ENCODE data around the gene RIMBP2.
"Not testable (repeated sequence)": the region's sequence is repeated elsewhere in the genome, so short reads cannot be mapped to it uniquely, and the experiment has no call there.

RIMBP2 gene

DNA sequence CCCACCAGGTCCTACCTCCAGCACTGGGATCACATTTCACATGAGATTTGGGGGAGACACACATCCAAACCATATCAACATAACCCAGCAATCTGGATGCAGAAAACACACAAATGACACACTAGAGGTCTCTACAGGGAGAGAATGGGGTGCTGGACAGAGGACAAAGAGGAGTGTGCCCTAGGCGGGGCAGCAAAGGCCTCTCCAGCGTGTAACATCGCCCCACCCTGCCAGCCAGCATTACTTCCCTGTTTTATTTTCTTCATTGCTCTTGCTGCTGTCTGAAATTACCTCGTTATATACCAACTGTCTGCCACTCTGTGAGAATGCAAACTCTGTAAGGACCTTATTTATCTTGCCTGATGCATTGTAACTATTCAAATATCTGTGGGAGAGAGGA lies 61.1 kb downstream of the RIMBP2 start:
- no peak for DNase-seq

- no peak for DNase-seq
Measured at GRCh38 chr12:130651188-130651959, 64.7 kb downstream of the RIMBP2 start.

DNA sequence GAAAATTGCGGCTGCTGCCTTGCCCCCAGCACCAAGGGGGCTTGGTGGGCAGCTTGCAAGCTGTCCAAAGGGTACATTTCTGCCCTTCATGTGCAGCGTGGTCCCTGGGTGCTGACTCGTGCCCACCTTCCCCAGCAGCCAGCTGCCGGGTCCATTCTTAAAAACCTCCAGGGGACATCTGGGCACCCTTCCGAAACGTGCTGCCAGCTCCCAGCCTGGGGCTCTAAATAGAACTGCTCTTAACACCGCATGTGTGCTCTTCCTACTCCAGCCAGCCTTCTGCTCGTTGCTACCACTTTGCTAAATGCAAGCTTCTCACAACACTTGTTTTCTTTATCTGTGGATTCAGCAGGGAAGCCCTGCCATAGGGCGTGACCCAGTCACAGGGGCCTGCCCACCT lies 66.0 kb downstream of the RIMBP2 start:
- no peak for DNase-seq

GRCh38 chr12:130649101-130650045 lies 66.7 kb downstream of the RIMBP2 start:
- no peak for DNase-seq

DNA sequence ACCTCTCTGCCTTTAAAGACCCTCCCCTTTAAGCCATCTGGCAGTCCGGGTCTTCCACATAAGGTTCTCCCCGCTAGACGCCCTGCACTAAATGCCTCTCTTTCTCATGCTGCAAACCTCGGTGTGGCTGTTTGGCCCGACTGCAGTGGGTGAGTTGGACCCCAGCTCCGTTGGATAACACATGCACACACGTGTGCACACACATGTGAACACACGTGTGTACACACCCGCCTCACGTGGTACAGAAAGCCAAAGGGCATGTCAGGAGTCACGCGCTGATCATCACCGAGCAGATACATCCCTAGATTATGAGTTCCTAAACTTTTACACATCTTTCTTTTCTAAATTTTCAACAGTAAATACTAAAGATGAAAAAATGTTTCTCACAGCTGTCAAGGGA lies 68.3 kb downstream of the RIMBP2 start:
- no peak for DNase-seq

DNA sequence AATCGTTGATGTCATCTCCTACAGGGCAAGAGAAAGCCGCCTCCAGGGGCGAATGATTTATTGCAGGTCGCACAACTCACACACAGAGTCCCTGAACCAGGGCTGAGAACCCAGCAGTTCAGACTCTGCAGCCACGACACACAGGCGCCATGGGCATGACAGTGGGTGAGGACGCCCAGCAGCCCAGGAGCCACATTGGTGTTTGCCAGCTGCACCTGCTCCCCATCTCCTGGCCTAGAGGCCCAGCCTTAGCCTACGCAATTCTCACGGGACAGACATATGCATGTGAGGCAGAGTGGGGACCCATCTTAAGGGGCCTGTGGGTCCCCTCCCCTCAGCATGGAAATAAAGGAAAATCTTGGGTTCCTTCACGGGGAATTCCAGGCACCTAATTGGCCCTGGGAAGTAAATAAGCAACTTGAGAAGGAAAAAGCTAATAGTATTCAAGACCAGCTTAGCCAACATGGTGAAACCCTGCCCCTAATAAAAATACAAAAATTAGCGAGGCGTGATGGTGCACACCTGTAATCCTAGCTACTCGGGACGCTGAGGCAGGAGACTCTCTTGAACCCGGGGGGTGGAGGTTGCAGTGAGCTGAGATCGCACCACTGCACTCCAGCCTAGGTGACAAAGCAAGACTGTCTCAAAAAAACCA lies 69.3 kb downstream of the RIMBP2 start:
- no peak for DNase-seq

DNA sequence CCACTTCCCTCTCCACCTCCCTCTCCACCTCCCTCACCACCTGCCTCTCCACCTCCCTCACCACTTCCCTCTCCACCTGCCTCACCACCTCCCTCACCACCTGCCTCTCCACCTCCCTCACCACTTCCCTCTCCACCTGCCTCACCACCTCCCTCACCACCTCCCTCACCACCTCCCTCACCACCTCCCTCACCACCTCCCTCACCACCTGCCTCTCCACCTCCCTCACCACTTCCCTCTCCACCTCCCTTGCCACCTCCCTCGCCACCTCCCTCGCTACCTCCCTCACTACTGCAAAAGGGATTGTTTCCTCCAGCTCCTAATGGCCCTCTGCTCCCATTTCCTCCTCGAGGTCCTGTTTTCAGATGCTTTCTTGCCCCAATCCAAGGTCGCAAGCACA lies 69.9 kb downstream of the RIMBP2 start:
- not testable (repeated sequence) for DNase-seq

DNA sequence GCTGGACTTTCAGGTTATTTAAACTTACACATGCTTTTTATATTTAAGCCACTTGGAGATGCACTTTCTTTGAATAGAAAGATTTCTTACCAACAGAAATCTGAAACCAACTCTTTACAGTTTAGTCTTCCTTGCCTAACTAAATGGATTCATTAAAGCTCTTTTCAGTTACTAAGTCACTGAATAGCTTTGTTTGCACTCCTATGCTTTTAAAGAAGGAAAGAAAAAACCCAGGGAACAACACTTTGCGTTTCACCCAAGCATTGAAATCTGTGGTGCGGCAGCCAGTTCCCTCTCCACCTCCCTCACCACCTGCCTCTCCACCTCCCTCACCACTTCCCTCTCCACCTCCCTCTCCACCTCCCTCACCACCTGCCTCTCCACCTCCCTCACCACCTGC lies 70.3 kb downstream of the RIMBP2 start:
- DNase-seq: no peak

GRCh38 chr12:130644566-130644965 lies 71.5 kb downstream of the RIMBP2 start:
- DNase-seq: no peak

DNA sequence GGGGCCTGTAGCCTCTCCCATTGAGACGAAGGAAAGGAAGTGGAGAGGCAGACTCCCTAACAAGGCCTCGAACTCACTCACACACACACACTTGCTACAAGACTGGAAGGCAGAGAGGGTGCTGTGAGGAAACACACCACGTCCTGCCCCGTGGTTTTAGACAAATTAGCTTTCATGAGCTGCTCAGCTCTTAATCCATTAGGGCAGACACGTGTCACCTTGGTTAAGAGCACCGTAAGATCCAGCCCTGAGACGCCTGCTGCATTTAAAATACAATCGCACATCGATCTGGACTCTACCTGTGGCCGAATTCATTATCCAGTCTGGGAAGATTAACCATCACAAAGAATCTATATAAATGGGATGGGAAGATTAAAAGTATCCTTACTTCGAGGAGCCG lies 72.0 kb downstream of the RIMBP2 start:
- DNase-seq: no peak

- no peak for DNase-seq
Measured at GRCh38 chr12:130642856-130643255, 73.2 kb downstream of the RIMBP2 start.

- DNase-seq: no peak
Measured at GRCh38 chr12:130641533-130642184, 74.4 kb downstream of the RIMBP2 start.

DNA sequence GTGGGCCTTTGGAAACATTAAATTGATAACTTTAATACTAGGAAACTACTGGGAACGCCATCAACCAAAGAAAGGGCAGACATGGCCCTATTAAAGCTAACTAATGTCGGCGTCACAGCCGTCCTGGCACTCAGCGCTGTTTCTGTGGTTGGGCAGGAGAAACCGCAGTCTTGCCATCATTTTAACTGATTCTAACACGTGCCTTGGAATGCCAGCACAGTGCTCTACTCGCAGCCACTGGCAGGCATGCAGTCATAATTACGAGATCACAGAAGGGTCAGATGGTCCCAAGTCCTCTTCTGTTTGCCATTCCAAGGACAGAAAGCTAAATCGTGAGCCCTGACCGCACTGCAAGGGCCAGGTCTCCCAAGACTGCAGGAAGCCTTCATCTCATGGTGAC lies 75.2 kb downstream of the RIMBP2 start:
- DNase-seq: no peak

DNA sequence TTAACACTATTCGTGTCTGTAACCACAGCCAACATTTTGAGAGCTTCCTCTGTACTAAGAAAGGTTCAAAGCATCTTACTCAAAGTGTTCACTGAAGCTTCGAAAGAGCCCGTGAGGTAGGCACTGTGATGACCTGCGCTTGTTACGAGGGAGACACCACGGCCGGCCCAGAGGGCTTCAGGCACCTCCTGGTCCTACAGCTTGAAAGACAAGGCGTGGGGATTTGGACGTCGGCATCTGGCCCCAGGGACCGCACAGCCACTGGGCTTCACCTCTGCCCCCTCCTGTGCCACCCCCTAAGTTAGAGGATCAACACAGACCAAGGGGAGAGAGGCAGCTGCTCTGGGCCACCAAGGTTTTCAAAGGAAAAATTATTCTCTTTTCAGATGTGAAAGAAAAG lies 75.6 kb downstream of the RIMBP2 start:
- no peak for DNase-seq

- DNase-seq: no peak
Measured at GRCh38 chr12:130639476-130640424, 76.3 kb downstream of the RIMBP2 start.

DNA sequence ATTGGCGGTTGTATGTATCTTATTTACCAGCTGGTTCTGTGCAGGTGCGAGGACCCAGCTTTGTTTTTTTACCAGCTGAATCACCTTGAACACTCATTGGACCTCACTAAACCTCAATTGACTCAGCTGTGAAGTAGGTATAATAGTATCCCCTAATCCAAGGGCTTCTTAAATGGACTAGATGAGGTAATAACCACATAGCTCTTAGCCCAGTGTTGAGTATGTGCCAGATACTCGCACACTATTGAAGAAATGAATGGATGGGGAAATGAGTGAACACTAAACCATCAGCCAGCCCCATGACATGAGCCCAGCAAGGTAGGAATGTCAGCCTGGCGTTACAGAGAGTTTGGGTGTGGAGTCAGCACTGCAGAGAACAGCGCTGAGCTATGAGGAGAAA lies 79.7 kb downstream of the RIMBP2 start:
- no peak for DNase-seq

GRCh38 chr12:130634866-130635265 lies 81.2 kb downstream of the RIMBP2 start:
- DNase-seq: no peak

DNA sequence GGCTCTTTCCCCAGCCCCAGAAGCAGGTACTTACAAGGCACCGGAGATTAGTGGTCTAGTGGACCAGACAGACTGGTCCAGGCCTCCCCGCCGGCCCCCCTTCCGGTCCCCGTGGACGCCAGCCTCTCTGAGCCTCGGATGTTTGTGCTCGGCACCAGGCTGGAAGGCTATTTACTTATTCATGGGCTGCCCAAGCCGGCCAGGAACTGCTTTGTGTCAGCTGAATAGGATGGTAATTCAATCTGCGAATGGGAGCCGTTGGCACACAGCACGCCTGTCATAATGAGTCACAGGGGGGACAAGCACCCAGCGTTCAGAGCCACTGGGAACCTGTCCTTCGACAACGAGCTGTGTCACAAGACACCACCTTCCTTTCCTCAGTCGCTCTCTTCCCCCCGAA lies 82.3 kb downstream of the RIMBP2 start:
- no peak for DNase-seq

GRCh38 chr12:130632642-130633041 lies 83.5 kb downstream of the RIMBP2 start:
- no peak for DNase-seq

- no peak for DNase-seq
Measured at GRCh38 chr12:130628304-130628703, 87.8 kb downstream of the RIMBP2 start.

DNA sequence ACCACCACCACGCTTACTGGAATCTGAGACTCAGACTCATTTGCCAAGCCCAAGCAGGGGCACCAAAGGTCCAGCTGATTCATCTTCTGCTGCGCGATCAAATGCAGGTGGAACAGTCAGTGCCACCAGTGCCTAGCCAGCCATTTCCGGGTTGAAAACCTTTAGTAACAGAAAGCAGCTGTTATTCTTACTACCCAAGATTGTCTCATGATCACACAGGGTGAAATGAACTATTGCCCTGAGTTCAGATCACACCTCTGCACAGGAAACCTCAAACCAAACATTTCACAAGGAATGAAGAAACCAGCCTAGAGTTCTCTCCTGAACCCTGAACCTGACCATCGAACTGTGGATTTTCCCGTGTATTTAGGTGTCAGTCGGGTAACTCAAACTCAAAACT lies 88.9 kb downstream of the RIMBP2 start:
- no peak for DNase-seq

GRCh38 chr12:130626601-130627000 lies 89.5 kb downstream of the RIMBP2 start:
- DNase-seq: no peak
